Measurements from ENCODE around the gene LMOD3.

- TF ChIP-seq, protein P1, sequence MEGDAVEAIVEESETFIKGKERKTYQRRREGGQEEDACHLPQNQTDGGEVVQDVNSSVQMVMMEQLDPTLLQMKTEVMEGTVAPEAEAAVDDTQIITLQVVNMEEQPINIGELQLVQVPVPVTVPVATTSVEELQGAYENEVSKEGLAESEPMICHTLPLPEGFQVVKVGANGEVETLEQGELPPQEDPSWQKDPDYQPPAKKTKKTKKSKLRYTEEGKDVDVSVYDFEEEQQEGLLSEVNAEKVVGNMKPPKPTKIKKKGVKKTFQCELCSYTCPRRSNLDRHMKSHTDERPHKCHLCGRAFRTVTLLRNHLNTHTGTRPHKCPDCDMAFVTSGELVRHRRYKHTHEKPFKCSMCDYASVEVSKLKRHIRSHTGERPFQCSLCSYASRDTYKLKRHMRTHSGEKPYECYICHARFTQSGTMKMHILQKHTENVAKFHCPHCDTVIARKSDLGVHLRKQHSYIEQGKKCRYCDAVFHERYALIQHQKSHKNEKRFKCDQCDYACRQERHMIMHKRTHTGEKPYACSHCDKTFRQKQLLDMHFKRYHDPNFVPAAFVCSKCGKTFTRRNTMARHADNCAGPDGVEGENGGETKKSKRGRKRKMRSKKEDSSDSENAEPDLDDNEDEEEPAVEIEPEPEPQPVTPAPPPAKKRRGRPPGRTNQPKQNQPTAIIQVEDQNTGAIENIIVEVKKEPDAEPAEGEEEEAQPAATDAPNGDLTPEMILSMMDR (conservative IDR thresholded peaks at IDR 0.05; ENCODE audit: low read depth, low read length) = no peak
- TF ChIP-seq NFE2L2 (IDR thresholded peaks at IDR 0.05; ENCODE audit: low read depth, low read length) (no peak), RCOR1 (IDR thresholded peaks at IDR 0.05; ENCODE audit: insufficient replicate concordance, low read length) (no peak), MAFK (IDR thresholded peaks at IDR 0.05; ENCODE audit: low read depth, low read length) (no peak), POLR2A (IDR thresholded peaks at IDR 0.05; ENCODE audit: low read depth, low read length) (no peak), RAD21 (IDR thresholded peaks at IDR 0.05; ENCODE audit: low read length) (no peak), FOS (IDR thresholded peaks at IDR 0.05; ENCODE audit: low read depth, low read length) (no peak), MXI1 (IDR thresholded peaks at IDR 0.05; ENCODE audit: borderline replicate concordance, low read depth, low read length) (no peak), ELK1 (IDR thresholded peaks at IDR 0.05; ENCODE audit: borderline replicate concordance, low read depth, low read length) (no peak)
These were observed 3.8 kb downstream of the LMOD3 start for GRCh38 chr3:69118555-69118954.
